Daoy (cell line): Measurements from ENCODE around the gene STXBP5. TPM values are rescaled to one million over a fixed set of nuclear protein-coding genes. Genes with fewer than 3 reads are reported as not detected.

Experiments used
- DNase-seq: peaks from one replicate; pipeline ENCODE4 v3.0.0-alpha.2; 2015; ENCODE audit warnings: low read depth
- total RNA-seq: library from RNA; depleted of rRNA; stranded (reverse); fragments of >200 nt; shearing (Covaris generic); gene quantifications from 2 replicates; pipeline ENCODE4 v1.2.3, GENCODE V29; 2014

Gene STXBP5
- total RNA-seq, 1 experiment from 2014 or later: 22.7 TPM

DNA sequence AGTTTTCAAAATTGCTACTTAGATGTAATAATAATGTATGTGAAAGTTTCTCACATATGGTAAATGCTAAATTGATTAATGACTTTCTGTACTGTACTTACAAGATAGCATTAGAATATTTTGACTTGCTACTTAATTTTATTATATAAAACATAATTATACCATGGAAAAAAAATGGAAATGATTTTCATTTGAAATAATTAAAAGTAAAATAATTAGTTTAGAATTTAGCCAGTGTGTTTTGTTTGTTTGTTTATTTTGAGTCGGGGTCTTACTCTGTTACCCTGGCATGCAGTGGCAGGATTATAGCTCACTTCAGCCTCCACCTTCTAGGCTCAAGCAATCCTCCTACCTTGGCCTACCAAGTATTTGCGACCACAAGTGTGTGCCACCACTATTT lies 7.1 kb downstream of the STXBP5 start:
- no peak for DNase-seq

DNA sequence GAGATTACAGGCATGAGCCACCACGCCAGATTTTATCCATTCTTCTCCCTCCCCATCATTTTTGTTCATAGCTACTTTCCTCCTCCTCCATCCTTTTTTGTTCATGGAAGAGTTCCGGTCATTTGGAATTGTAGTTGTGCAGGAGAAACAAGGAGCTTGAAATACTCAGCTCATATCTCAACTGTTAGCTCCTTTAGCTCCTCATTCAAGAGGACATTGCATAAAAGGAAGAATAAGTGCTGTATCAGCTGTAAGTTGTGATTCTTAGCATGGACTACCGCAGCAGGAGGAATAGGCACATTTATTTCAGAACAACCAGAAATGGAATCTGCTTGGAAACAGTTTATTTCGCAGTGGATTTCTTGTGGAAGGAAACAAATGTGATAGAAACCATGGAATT lies 7.6 kb downstream of the STXBP5 start:
- DNase-seq: no peak

- DNase-seq: no peak
Observed at GRCh38 chr6:147212622-147213021, 8.4 kb downstream of the STXBP5 start.

DNA sequence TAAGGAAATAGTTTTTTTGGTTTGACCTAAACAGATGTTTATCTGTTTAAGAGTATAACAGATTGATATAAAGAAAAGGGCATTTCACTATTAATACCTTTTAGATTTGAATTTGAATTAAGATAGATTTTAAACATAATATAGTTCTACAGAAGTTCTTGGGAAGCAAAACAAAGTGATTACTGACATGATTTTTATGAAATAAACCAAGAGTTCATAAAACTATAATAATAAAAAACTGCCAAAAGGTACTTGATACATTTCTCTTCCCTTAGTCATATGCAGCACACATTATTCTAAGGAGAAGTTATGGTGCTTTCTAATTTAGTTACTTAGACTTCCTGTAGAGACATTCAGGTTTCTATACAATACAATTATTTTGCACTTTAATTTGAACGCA lies 9.6 kb downstream of the STXBP5 start:
- no peak for DNase-seq

GRCh38 chr6:147214248-147215227 lies 10.3 kb downstream of the STXBP5 start:
- DNase-seq: no peak

DNA sequence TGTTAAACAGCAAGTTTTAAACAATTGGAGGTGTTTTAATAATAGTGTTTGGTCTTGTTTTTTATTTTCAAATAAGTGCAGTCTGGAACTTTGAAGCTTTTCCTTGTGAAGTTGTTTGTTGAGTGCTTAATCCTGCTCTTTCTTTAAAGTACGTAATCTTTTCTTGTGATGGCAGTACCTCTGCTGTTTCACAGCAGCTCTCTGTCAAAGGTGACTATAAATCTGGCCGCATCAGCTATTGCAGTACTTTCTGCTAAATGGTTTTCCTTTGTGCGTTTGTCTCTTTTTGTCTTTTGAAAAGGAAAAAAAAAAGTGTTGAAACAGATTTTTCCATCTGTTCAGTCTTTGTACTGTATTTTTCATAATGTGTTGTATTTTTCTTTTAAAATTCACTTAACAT lies 12.7 kb downstream of the STXBP5 start:
- DNase-seq: no peak

- no peak for DNase-seq
Observed at GRCh38 chr6:147217840-147218404, 13.7 kb downstream of the STXBP5 start.

DNA sequence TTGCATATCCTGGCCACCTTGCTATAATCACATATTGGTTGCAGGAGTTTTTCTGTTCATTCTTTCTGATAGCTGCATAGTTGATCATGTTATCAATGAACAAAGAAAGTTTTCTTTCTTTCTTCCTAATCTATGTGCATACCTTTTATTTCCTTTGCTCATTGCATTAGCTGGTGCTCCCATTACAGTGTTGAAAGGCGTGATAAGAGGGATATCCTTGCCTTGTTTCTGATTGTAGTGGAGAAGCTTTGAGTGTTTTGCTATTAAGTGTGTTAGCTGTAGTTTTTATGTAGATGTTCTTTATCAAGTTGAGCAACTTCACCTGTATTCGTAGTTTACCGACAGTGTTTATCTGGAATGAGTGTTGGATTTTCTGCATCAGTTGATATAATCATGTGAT lies 14.6 kb downstream of the STXBP5 start:
- DNase-seq: no peak

- DNase-seq: no peak
Observed at GRCh38 chr6:147219463-147219862, 15.2 kb downstream of the STXBP5 start.

DNA sequence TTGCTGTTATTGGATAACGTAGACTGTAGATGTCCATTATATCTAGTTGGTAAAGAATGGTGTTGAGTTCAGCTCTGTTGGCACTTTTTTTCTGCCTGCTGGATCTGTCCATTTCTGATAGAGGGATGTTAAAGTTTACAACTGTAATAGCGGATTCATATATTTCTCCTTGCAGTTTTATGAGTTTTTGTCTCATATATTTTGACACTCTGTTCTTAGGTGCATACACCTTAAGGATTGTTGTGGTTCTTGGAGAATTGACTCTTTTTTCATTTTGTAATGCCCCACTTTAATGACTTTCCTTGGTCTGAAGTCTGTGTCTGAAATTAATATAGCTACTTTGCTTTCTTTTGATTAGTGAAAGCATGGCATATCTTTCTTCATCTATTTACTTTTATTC lies 16.1 kb downstream of the STXBP5 start:
- no peak for DNase-seq

GRCh38 chr6:147221739-147222138 lies 17.5 kb downstream of the STXBP5 start:
- no peak for DNase-seq

DNA sequence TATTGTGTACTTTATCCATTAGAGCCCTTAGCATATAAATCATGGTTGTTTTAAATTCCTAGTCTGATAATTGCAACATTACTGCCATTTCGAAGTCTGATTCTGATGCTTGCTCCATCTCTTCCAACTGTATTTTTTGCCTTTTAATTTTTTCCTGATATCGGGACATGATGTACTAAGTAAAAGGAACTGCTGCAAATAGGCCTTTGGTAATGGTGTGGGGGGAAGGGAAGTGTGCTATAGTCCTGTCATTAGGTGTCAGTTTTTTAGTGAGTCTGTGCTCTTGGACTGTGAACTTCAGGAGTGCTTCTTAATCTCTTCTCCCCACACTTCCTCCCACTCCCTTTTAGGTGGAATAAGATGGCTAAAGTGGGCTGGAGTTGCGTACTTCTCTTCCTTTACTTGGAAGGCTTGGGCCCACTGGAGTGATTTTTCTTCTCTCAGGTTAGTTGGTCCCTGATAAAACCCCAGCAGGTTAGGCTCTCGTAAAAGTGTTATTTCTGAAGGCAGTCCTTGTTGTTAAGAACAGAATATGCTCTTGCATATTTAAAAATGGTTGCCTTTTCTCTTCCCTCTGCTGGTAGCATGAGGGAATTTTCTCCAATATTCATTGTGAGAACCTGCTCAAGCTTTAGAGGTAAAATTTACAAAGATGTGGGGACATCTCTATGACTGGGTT lies 18.1 kb downstream of the STXBP5 start:
- no peak for DNase-seq

- no peak for DNase-seq
Observed at GRCh38 chr6:147223736-147224135, 19.5 kb downstream of the STXBP5 start.

DNA sequence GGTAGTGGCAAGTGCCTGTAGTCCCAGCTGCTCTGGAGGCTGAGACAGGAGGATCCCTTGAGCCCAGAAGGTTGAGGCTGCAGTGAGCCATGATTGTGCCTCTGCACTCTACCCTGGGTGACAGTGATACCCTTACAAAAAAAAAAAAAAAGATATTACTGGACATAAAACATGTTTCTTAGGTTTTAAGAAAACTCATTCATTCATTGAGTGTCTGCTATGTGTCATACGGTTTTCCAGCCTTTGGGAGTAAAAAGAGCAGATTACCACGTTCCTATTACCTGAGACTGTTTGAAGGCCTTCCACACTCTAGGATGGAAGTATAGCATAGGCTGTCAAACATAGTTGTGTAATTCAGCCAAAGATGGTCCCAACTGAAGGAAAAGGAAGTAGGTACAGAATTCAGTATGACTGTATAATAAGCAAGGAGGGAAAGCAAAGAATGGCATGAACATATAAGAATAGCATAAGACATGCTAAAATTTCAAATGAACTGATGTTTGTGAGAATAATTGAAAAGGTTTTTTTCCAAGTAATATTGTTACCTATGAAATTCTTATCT lies 22.0 kb downstream of the STXBP5 start:
- DNase-seq: no peak

DNA sequence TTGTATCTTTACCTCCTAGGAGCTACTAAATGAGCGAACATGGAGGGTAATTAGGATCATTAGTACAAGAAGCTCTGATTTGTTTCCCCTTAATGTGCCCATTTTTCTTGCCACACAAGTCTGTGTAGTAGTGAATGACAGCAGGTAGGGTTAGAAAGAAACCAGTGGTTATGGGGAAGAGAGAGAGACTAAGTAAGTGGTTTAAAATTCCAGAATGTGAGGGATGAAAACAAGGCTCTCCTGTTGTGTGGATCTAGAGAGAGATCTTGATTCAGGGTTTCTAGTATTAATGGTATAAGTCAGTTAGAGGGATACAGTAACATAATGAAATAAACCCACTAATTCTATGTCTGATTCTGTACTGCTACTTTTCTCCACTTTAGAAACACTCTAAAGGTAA lies 22.7 kb downstream of the STXBP5 start:
- no peak for DNase-seq

GRCh38 chr6:147227770-147228320 lies 23.6 kb downstream of the STXBP5 start:
- DNase-seq: no peak

DNA sequence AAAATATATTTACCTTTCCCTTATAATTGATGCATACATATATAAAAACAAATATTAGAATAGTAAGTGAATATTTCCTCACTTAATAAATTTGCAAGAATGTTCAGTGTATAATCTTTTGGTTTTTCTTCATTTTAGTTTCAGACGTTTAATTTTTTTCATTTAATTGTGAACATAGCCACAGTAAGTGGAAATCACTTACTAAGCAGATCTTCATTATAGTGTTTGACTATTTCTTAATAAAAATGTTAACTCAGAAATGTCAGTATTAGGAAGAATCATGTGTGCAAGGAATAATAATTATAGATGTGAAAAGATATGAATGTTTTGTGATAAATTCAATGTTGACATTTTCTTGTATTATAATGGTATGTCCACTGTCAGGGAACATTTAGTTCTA lies 27.4 kb downstream of the STXBP5 start:
- DNase-seq: no peak

DNA sequence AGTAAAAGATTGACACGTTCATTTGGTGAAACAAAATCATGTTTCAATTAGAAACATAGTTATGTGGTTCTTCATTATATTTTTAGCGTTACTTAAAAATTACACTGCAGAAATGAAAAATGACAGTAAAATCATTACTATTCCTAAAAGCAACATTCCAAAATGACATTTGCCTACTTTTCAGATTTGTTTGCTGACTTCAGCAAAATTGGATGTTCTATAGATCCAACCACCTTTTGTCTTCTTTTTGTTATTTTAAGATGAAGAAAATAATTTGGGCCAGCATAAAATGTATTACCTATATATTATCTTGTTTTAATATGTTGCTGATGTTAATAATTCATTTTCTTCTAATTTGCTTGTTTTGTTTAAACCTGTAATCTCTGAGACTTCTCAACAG lies 30.5 kb downstream of the STXBP5 start:
- no peak for DNase-seq

DNA sequence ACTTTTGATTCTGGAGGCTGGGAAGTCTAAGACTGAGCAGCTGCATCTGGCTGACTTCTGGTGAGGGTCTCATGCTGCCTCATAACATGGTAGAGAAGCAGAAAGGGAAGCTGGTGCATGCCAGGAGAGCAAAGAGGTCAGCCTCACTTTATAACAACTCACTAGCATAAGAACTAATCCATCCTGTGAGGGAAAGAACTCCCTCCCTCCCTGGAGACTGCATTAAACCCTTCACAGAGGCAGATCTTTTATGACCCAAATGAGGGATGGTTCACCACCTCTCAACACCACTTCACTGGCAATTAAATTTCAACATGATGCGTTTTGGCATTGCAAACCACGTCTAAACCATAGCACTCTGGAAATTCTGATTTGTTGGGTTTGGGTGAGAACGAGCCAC lies 33.9 kb downstream of the STXBP5 start:
- no peak for DNase-seq

DNA sequence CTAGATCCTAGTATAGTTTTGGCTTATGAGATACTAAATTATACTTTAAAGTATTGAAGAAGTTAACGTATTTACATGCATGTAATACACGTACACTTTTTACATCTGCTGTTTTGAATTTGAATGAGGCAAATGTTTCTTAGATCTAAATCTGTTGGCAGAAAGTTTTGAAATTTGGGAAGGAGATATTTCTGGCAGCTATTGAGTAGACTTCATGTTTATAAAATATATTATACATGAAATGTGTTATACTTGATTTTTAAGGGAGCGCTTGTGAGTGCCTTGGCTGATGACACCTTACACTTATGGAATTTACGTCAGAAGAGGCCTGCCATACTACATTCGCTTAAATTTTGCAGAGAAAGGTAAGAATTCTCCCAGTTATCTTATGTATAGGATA lies 34.7 kb downstream of the STXBP5 start:
- no peak for DNase-seq

DNA sequence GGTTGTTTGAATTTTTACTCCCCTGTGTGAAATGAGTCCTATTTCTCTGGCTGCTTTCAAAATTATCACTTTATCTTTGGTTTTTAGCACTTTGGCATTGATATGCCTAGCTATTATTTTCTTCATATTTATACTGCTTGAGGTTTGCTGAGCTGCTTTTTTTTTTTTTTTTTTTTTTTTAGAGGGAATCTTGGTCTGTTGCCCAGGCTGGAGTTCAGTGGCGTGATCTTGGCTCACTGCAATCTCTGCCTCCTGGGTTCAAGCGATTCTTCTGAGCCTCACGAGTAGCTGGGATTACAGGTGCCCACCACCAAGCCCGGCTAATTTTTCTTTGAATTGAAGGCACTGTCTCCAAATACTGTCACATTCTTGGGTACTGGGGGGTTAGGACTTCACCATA lies 40.6 kb downstream of the STXBP5 start:
- no peak for DNase-seq

DNA sequence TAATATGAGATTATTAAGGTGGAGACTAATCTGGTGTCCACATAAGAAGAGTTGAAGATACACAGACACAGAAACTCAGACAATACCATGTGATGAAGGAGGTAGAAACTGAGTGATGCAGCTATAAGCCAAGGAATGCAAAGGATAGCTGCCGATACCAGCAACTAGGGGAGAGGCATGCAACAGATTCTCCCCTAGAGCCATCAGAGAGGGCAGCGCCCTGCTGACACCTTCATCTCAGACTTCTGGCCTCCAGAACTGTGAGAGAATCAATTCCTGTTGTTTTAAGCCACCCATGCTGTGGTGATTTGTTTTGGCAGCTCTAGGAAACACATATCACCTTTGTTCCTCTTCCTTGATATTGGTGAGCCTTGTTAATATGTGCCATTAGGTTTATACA lies 41.5 kb downstream of the STXBP5 start:
- no peak for DNase-seq
